Measurements from ENCODE around the gene SPATA7.
"Not testable (repeated sequence)": the region's sequence is repeated elsewhere in the genome, so short reads cannot be mapped to it uniquely, and the experiment has no call there.

SPATA7 gene

GRCh38 chr14:88385212-88386101 is at the start of gene SPATA7:
Gene SPATA7, plus strand, starts transcription at chr14:88385657. Its CDS starts 162 bp downstream, at chr14:88385819.
- peak; percentile 60 for DNase-seq (ENCODE audit: low read depth)

GRCh38 chr14:88340357-88340756 is 45.1 kb upstream of the SPATA7 start:
- DNase-seq (ENCODE audit: low read depth), result no peak

GRCh38 chr14:88342980-88343379 is 42.5 kb upstream of the SPATA7 start:
- no peak for DNase-seq (ENCODE audit: low read depth)

- DNase-seq (ENCODE audit: low read depth), result no peak
Observed at GRCh38 chr14:88346048-88346639, 39.3 kb upstream of the SPATA7 start.

GRCh38 chr14:88348546-88348945 is 36.9 kb upstream of the SPATA7 start:
- no peak for DNase-seq (ENCODE audit: low read depth)

GRCh38 chr14:88351966-88352691 is 33.3 kb upstream of the SPATA7 start:
- no peak for DNase-seq (ENCODE audit: low read depth)

GRCh38 chr14:88352698-88353097 is 32.8 kb upstream of the SPATA7 start:
- no peak for DNase-seq (ENCODE audit: low read depth)

- no peak for DNase-seq (ENCODE audit: low read depth)
Observed at GRCh38 chr14:88354358-88354757, 31.1 kb upstream of the SPATA7 start.

- DNase-seq (ENCODE audit: low read depth), result no peak
Observed at GRCh38 chr14:88359500-88359899, 26.0 kb upstream of the SPATA7 start.

- no peak for DNase-seq (ENCODE audit: low read depth)
Observed at GRCh38 chr14:88363644-88364043, 21.8 kb upstream of the SPATA7 start.

GRCh38 chr14:88364710-88365413 is 20.6 kb upstream of the SPATA7 start:
- no peak for DNase-seq (ENCODE audit: low read depth)

- DNase-seq (ENCODE audit: low read depth), result no peak
Observed at GRCh38 chr14:88369496-88369895, 16.0 kb upstream of the SPATA7 start.

GRCh38 chr14:88379706-88380343 is 5.6 kb upstream of the SPATA7 start:
- no peak for DNase-seq (ENCODE audit: low read depth)

- DNase-seq (ENCODE audit: low read depth), result no peak
Observed at GRCh38 chr14:88380405-88380804, 5.1 kb upstream of the SPATA7 start.

GRCh38 chr14:88381634-88382033 is 3.8 kb upstream of the SPATA7 start:
- not testable (repeated sequence) for DNase-seq (ENCODE audit: low read depth)

- no peak for DNase-seq (ENCODE audit: low read depth)
Observed at GRCh38 chr14:88384718-88385117, 739 bp upstream of the SPATA7 start.

GRCh38 chr14:88386256-88386794 is 868 bp downstream of the SPATA7 start:
- no peak for DNase-seq (ENCODE audit: low read depth)

- DNase-seq (ENCODE audit: low read depth), result no peak
Observed at GRCh38 chr14:88388741-88389282, 3.4 kb downstream of the SPATA7 start.

GRCh38 chr14:88392609-88393008 is 7.2 kb downstream of the SPATA7 start:
- DNase-seq (ENCODE audit: low read depth), result no peak

- DNase-seq (ENCODE audit: low read depth), result no peak
Observed at GRCh38 chr14:88411039-88411438, 25.6 kb downstream of the SPATA7 start.

GRCh38 chr14:88417594-88417993 is 32.1 kb downstream of the SPATA7 start:
- DNase-seq (ENCODE audit: low read depth), result no peak

All from HS-27A (cell line).